H1 (cell line): ENCODE results near the gene CKM.

Experiments
- BRCA1 ChIP-seq: IDR thresholded peaks from 2 replicates; pipeline ENCODE4 v1.6.1; 2012; ENCODE audit warnings: low read depth, low read length, improper control_type of control experiment
- GABPA ChIP-seq: IDR thresholded peaks from 2 replicates; pipeline ENCODE4 v1.6.1; 2011; ENCODE audit warnings: mild to moderate bottlenecking, low read length, moderate library complexity, borderline replicate concordance; ENCODE audit not compliant: insufficient read depth
- JUN ChIP-seq: IDR thresholded peaks from 2 replicates; pipeline ENCODE4 v1.6.1; 2011; ENCODE audit warnings: low read depth, mild to moderate bottlenecking, improper control_type of control experiment, low read length
- JUND ChIP-seq: IDR thresholded peaks from 2 replicates; pipeline ENCODE4 v1.6.1; 2011; ENCODE audit warnings: mild to moderate bottlenecking, improper control_type of control experiment, low read length
- POLR2A ChIP-seq, 2 experiments: IDR thresholded peaks; 1 replicate in 1 of 2; 2 replicates in 1 of 2; pipeline ENCODE4 v1.6.1; 2011; ENCODE audit warnings: low read depth in 2 of 2, low read length in 2 of 2, mild to moderate bottlenecking in 2 of 2; ENCODE audit errors: control extremely low read depth in 1 of 2
- POLR2AphosphoS5 ChIP-seq: IDR thresholded peaks from 2 replicates; pipeline ENCODE4 v1.6.1; 2011; ENCODE audit warnings: low read depth, low read length
- SIX5 ChIP-seq: IDR thresholded peaks from 2 replicates; pipeline ENCODE4 v1.6.1; 2011; ENCODE audit warnings: mild to moderate bottlenecking, low read depth, low read length
- SUZ12 ChIP-seq: fragments of 200-600 bp; sonication (generic); IDR thresholded peaks from 2 replicates; pipeline ENCODE4 v1.6.1; 2012; ENCODE audit warnings: mild to moderate bottlenecking, inconsistent platforms, low read length, moderate library complexity, mixed read lengths
- TAF1 ChIP-seq: IDR thresholded peaks from 2 replicates; pipeline ENCODE4 v1.6.1; 2011; ENCODE audit warnings: mild to moderate bottlenecking, low read depth, low read length
- TEAD4 ChIP-seq: IDR thresholded peaks from 2 replicates; pipeline ENCODE4 v1.6.1; 2012; ENCODE audit warnings: low read depth, low read length, inconsistent platforms, mixed read lengths
- TF ChIP-seq, protein P1 (sequence below), 3 experiments: IDR thresholded peaks; 1 replicate in 2 of 3; 2 replicates in 1 of 3; pipeline versions ENCODE4 v1.5.1 to v1.6.1; 2011; ENCODE audit warnings: low read length in 3 of 3, mild to moderate bottlenecking in 3 of 3, inconsistent platforms in 2 of 3, low read depth in 1 of 3, moderate library complexity in 1 of 3; ENCODE audit not compliant: insufficient read depth in 1 of 3; ENCODE audit errors: control extremely low read depth in 1 of 3
- TF ChIP-seq, protein P2 (sequence below): IDR thresholded peaks from 2 replicates; pipeline ENCODE4 v1.6.1; 2012; ENCODE audit warnings: inconsistent platforms

DNA sequence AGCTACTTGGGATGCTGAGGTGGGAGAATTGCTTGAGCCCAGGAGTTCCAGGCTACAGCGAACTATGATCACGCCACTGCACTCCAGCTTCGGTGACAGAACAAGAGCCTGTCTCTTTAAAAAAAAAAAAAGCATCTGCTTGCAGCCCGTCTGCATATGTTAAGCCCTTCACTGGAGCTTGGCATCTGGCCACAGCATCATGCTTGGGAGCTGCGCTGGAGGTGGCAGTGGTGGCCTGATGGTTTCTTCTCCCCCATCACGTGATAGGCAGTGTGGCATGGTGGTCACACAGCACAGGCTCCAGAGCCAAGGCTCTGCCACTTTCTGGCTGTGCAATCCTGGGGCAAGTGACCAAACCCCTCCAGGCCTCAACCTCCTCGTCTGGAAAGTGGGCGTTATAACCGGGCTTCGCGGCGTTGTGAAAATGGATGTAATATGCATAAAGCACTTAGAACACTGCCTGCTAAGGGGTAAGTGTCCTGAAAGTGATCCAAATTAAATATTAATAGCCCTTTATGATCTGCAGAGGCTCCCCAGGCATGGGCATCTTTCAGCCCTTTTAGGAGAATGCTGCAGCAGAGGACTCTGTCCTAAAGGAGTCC is 47.2 kb downstream of the CKM start:
- no peak for TF ChIP-seq POLR2A (IDR thresholded peaks at IDR 0.05; ENCODE audit: control extremely low read depth in 1 of 2, low read depth in 2 of 2, low read length in 2 of 2)
- TF ChIP-seq, protein P1, sequence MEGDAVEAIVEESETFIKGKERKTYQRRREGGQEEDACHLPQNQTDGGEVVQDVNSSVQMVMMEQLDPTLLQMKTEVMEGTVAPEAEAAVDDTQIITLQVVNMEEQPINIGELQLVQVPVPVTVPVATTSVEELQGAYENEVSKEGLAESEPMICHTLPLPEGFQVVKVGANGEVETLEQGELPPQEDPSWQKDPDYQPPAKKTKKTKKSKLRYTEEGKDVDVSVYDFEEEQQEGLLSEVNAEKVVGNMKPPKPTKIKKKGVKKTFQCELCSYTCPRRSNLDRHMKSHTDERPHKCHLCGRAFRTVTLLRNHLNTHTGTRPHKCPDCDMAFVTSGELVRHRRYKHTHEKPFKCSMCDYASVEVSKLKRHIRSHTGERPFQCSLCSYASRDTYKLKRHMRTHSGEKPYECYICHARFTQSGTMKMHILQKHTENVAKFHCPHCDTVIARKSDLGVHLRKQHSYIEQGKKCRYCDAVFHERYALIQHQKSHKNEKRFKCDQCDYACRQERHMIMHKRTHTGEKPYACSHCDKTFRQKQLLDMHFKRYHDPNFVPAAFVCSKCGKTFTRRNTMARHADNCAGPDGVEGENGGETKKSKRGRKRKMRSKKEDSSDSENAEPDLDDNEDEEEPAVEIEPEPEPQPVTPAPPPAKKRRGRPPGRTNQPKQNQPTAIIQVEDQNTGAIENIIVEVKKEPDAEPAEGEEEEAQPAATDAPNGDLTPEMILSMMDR (IDR thresholded peaks at IDR 0.05; ENCODE audit: control extremely low read depth in 1 of 3, insufficient read depth in 1 of 3, low read depth in 1 of 3, low read length in 3 of 3) = no peak
- no peak for TF ChIP-seq SUZ12
- no peak for TF ChIP-seq BRCA1
- TF ChIP-seq, protein P2, sequence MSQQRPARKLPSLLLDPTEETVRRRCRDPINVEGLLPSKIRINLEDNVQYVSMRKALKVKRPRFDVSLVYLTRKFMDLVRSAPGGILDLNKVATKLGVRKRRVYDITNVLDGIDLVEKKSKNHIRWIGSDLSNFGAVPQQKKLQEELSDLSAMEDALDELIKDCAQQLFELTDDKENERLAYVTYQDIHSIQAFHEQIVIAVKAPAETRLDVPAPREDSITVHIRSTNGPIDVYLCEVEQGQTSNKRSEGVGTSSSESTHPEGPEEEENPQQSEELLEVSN = no peak
- no peak for TF ChIP-seq POLR2AphosphoS5
- no peak for TF ChIP-seq GABPA
- TF ChIP-seq TAF1 = no peak
- no peak for TF ChIP-seq TEAD4
- no peak for TF ChIP-seq SIX5
- no peak for TF ChIP-seq JUN
- TF ChIP-seq JUND = no peak
